HEK293 (cell line): Measurements from ENCODE around the gene CA5B.
A peak's percentile ranks its signal among the peaks of the same experiment; 100 is the strongest.

ENCODE experiments used
- CTCF ChIA-PET: fragments of 350-600 bp; formaldehyde crosslinking; extraction: SDS; loops from one replicate; lab custom pipeline; 2021; ENCODE audit warnings: antibody characterized with exemption; lab: Yijun Ruan, JAX
- POLR2A ChIA-PET: fragments of 300-600 bp; formaldehyde crosslinking; extraction: SDS; loops from one replicate; lab custom pipeline; 2020; ENCODE audit warnings: antibody characterized with exemption, inconsistent platforms; lab: Yijun Ruan, JAX
- H3K27ac ChIP-seq: fragments of 200-500 bp; sonication (Bioruptor generic); 2 replicates; pipeline ENCODE4 v1.5.1; 2014; ENCODE audit warnings: low read depth, low read length, control low read depth, inconsistent platforms; ENCODE audit errors: extremely low read depth
- H3K36me3 ChIP-seq, 2 experiments: fragments of 200-500 bp in 1 of 2; sonication (Bioruptor generic) in 1 of 2; 1 replicate in 1 of 2; 2 replicates in 1 of 2; pipeline ENCODE4 v1.5.1; 2014 to 2017; ENCODE audit warnings: inconsistent platforms in 2 of 2, low read length in 2 of 2; ENCODE audit not compliant: control insufficient read depth in 2 of 2, insufficient read depth in 1 of 2
- H3K4me1 ChIP-seq: fragments of 200-500 bp; sonication (Bioruptor generic); 2 replicates; pipeline ENCODE4 v1.5.1; 2014; ENCODE audit warnings: mild to moderate bottlenecking, low read length, inconsistent platforms; ENCODE audit not compliant: control insufficient read depth, insufficient read depth
- H3K4me3 ChIP-seq: 2 replicates; pipeline ENCODE4 v1.5.1; 2011; ENCODE audit warnings: low read depth, mild to moderate bottlenecking, control low read depth, low read length, moderate library complexity
- H3K9me3 ChIP-seq: fragments of 200-500 bp; sonication (Bioruptor generic); 2 replicates; pipeline ENCODE4 v1.5.1; 2014; ENCODE audit warnings: low read depth, low read length, inconsistent platforms; ENCODE audit not compliant: control insufficient read depth, insufficient read depth
- HOXA7 ChIP-seq: sonication (generic); formaldehyde crosslinking; IDR thresholded peaks from 2 replicates; pipeline ENCODE4 v1.8.1; 2022; ENCODE audit warnings: missing genetic modification reagents, borderline replicate concordance
- INSM2 ChIP-seq: fragments of 450-650 bp; formaldehyde crosslinking; IDR thresholded peaks from 2 replicates; pipeline ENCODE4 v1.5.1; 2016; ENCODE audit warnings: missing biosample characterization, missing genetic modification characterization
- PRDM4 ChIP-seq: fragments of 450-650 bp; formaldehyde crosslinking; IDR thresholded peaks from 2 replicates; pipeline ENCODE4 v1.5.1; 2017; ENCODE audit warnings: missing biosample characterization, missing genetic modification characterization
- ZBTB1 ChIP-seq: fragments of 450-650 bp; formaldehyde crosslinking; IDR thresholded peaks from 2 replicates; pipeline ENCODE4 v1.5.1; 2016; ENCODE audit warnings: missing biosample characterization, missing genetic modification characterization
- ZBTB20 ChIP-seq: fragments of 450-650 bp; formaldehyde crosslinking; IDR thresholded peaks from 2 replicates; pipeline ENCODE4 v1.5.1; 2016; ENCODE audit warnings: missing biosample characterization, missing genetic modification characterization
- ZBTB21 ChIP-seq: fragments of 450-650 bp; formaldehyde crosslinking; IDR thresholded peaks from 2 replicates; pipeline ENCODE4 v1.5.1; 2017; ENCODE audit warnings: missing biosample characterization, missing genetic modification characterization
- ZNF146 ChIP-seq: fragments of 450-650 bp; formaldehyde crosslinking; IDR thresholded peaks from 2 replicates; pipeline ENCODE4 v1.5.1; 2016; ENCODE audit warnings: missing biosample characterization, missing genetic modification characterization
- ZNF239 ChIP-seq: fragments of 450-650 bp; formaldehyde crosslinking; IDR thresholded peaks from 2 replicates; pipeline ENCODE4 v1.5.1; 2016; ENCODE audit warnings: missing biosample characterization, missing genetic modification characterization
- ZNF24 ChIP-seq: fragments of 450-650 bp; formaldehyde crosslinking; IDR thresholded peaks from 2 replicates; pipeline ENCODE4 v1.5.1; 2016; ENCODE audit warnings: missing biosample characterization, missing genetic modification characterization
- ZNF433 ChIP-seq: fragments of 450-650 bp; formaldehyde crosslinking; IDR thresholded peaks from 2 replicates; pipeline ENCODE4 v1.5.1; 2016; ENCODE audit warnings: missing biosample characterization, missing genetic modification characterization, low read depth
- ZNF473 ChIP-seq: fragments of 450-650 bp; formaldehyde crosslinking; IDR thresholded peaks from 2 replicates; pipeline ENCODE4 v1.5.1; 2017; ENCODE audit warnings: missing biosample characterization, missing genetic modification characterization
- ZNF555 ChIP-seq: fragments of 450-650 bp; formaldehyde crosslinking; conservative IDR thresholded peaks from 2 replicates; pipeline ENCODE4 v1.5.1; 2017; ENCODE audit warnings: missing biosample characterization, mild to moderate bottlenecking, missing genetic modification characterization, inconsistent platforms
- ZNF558 ChIP-seq: fragments of 450-650 bp; formaldehyde crosslinking; IDR thresholded peaks from 2 replicates; pipeline ENCODE4 v1.5.1; 2016; ENCODE audit warnings: missing biosample characterization, missing genetic modification characterization
- ZNF560 ChIP-seq: fragments of 450-650 bp; formaldehyde crosslinking; IDR thresholded peaks from 2 replicates; pipeline ENCODE4 v1.5.1; 2017; ENCODE audit warnings: missing biosample characterization, missing genetic modification characterization, borderline replicate concordance
- ZNF561 ChIP-seq: fragments of 450-650 bp; IDR thresholded peaks from 2 replicates; pipeline ENCODE4 v1.5.1; 2018; ENCODE audit warnings: missing biosample characterization, missing genetic modification characterization, borderline replicate concordance
- ZNF580 ChIP-seq: fragments of 450-650 bp; formaldehyde crosslinking; IDR thresholded peaks from 2 replicates; pipeline ENCODE4 v1.5.1; 2016; ENCODE audit warnings: missing biosample characterization, missing genetic modification characterization
- ZNF692 ChIP-seq: fragments of 450-650 bp; formaldehyde crosslinking; IDR thresholded peaks from 2 replicates; pipeline ENCODE4 v1.5.1; 2016; ENCODE audit warnings: missing biosample characterization, missing genetic modification characterization
- ZNF776 ChIP-seq: fragments of 450-650 bp; formaldehyde crosslinking; IDR thresholded peaks from 2 replicates; pipeline ENCODE4 v1.5.0; 2017; ENCODE audit warnings: missing biosample characterization, missing genetic modification characterization, borderline replicate concordance
- ZNF777 ChIP-seq: fragments of 450-650 bp; formaldehyde crosslinking; IDR thresholded peaks from 2 replicates; pipeline ENCODE4 v1.5.1; 2017; ENCODE audit warnings: missing biosample characterization, missing genetic modification characterization, borderline replicate concordance
- ZNF791 ChIP-seq: fragments of 450-650 bp; formaldehyde crosslinking; IDR thresholded peaks from 2 replicates; pipeline ENCODE4 v1.5.1; 2016; ENCODE audit warnings: missing biosample characterization, missing genetic modification characterization
- ZNF837 ChIP-seq: fragments of 450-650 bp; formaldehyde crosslinking; IDR thresholded peaks from 2 replicates; pipeline ENCODE4 v1.5.1; 2016; ENCODE audit warnings: missing biosample characterization, missing genetic modification characterization
- ZNF843 ChIP-seq: fragments of 450-650 bp; formaldehyde crosslinking; IDR thresholded peaks from 2 replicates; pipeline ENCODE4 v1.5.1; 2016; ENCODE audit warnings: missing biosample characterization, missing genetic modification characterization
- ZSCAN18 ChIP-seq: fragments of 450-650 bp; formaldehyde crosslinking; IDR thresholded peaks from 2 replicates; pipeline ENCODE4 v1.5.1; 2016; ENCODE audit warnings: missing biosample characterization, missing genetic modification characterization

Gene CA5B

GRCh38 chrX:15694941-15695451 is 43.1 kb upstream of the CA5B start:
- no peaks in the 10 kb centered on the region for H3K4me1 ChIP-seq
- no peaks in the 10 kb centered on the region for H3K9me3 ChIP-seq
- TF ChIP-seq ZNF24 (tag by site-specific recombination) (no peak), ZNF560 (tag by site-specific recombination) (no peak), ZBTB21 (tag by site-specific recombination) (no peak), HOXA7 (CRISPR knock-in tag) (no peak), ZNF843 (tag by site-specific recombination) (no peak), ZNF791 (tag by site-specific recombination) (no peak)
- TF ChIP-seq, all 188 proteins: peak for 0
- POLR2A ChIA-PET, result no interaction called here
- CTCF ChIA-PET, result no interaction called here
- Histone ChIP-seq H3K4me3 (no peak overlapping the region), H3K27ac (no peak overlapping the region), H3K36me3 (peaks cover 46 to 71% of the 10 kb centered on the region in 2 experiments)

- no peaks in the 10 kb centered on the region for H3K9me3 ChIP-seq
- no peaks in the 10 kb centered on the region for H3K4me1 ChIP-seq
- TF ChIP-seq INSM2, result no peak
- TF ChIP-seq ZNF239, result no peak
- TF ChIP-seq ZNF146, result peak; percentile 78
- TF ChIP-seq ZNF580 (tag by site-specific recombination), result 0 out of 2 replicates have a peak, but pooled peaks have one; percentile 30
- TF ChIP-seq, all 188 proteins: peak for 2
- Histone ChIP-seq H3K27ac (no peak overlapping the region), H3K36me3 (peaks cover 39 to 68% of the 10 kb centered on the region in 2 experiments), H3K4me3 (no peak overlapping the region)
- CTCF ChIA-PET, result interaction anchor here (4.7 kb wide), 1 partner anchor 9 kb away, joined by 24 read pairs; no protein-coding TSS in a partner anchor
- POLR2A ChIA-PET, result no interaction called here
Measured at GRCh38 chrX:15696516-15696915, 41.6 kb upstream of the CA5B start.

GRCh38 chrX:15702488-15703371 is 35.3 kb upstream of the CA5B start:
- Histone ChIP-seq H3K4me1 (no peaks in the 10 kb centered on the region), H3K36me3 (peaks cover 10 to 31% of the 10 kb centered on the region in 2 experiments), H3K4me3 (no peak overlapping the region), H3K9me3 (no peaks in the 10 kb centered on the region), H3K27ac (no peak overlapping the region)
- POLR2A ChIA-PET, result interaction anchor here (0.6 kb wide), 1 partner anchor 27 kb away, joined by 5 read pairs; no protein-coding TSS in a partner anchor
- CTCF ChIA-PET, result interaction anchor here (0.6 to 0.7 kb wide), 2 partner anchors 352 to 1158 kb away, joined by 3 read pairs; no protein-coding TSS in a partner anchor
- TF ChIP-seq ZNF777 (no peak), ZNF555 (tag by site-specific recombination) (no peak), ZBTB20 (tag by site-specific recombination) (no peak), ZBTB1 (no peak), ZNF776 (tag by site-specific recombination) (no peak), ZNF473 (tag by site-specific recombination) (no peak), ZNF558 (tag by site-specific recombination) (no peak), ZSCAN18 (no peak), ZNF837 (tag by site-specific recombination) (no peak), ZNF433 (tag by site-specific recombination) (no peak), ZNF561 (tag by site-specific recombination) (no peak), ZNF692 (tag by site-specific recombination) (no peak), PRDM4 (tag by site-specific recombination) (no peak), HOXA7 (CRISPR knock-in tag) (no peak)
